ENCODE measurements around the gene MCRIP2. TPM values are rescaled to one million over a fixed set of nuclear protein-coding genes. Genes with fewer than 3 reads are reported as not detected.
"Not testable (repeated sequence)": the region's sequence is repeated elsewhere in the genome, so short reads cannot be mapped to it uniquely, and the experiment has no call there.

Gene MCRIP2
- total and polyA plus RNA-seq, 3 experiments from 2014 or later: 24.9 to 64.8 (median 59.3) TPM

DNA sequence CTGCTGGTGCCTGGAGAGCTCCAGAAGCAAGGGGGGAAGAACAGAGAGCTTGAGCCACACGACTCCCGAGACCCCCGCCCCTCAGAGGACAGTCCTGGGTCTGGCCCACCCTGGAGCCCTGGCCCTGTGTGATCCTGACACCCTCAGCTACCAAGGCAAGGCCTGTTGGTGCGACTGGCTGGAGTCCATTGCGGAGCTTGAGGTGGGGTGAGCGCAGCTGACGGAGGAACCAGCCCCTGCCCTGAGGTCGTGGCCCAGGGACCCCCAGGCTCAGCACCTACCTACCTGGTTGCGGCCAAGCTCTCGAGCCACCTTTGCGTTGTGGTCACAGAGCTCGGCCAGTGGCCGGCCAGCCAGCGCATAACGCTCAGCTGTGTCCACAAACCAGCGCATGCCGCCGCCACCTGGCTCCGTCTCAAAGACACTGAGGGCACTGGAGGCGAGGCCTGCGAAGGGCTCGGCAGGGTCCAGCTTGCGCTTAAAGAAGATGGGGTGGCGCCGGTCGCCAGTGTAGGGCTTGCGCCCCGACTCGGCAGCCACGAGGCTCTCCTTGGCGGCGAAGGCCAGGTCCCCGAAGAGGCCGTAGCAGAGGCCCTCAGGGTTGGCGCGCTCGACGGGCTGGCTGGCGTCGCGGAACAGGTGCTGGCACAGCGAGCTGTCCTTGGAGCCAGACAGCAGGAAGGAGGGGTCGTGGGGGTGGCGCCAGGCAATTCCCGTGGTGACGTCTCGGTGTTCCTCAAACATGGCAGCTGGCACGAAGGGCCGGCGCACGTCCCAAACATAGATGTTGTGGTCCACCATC, 45.0 kb downstream of the MCRIP2 start:
- CTCF ChIA-PET: interaction anchor here (1.5 kb wide), 1 partner anchor 19 kb away, joined by 3 read pairs; the partner anchor contains the start of gene RHOT2
- H3K9me3 ChIP-seq (ENCODE audit: low read length): no peaks in the 10 kb centered on the region

GRCh38 chr16:687499-687898, 45.9 kb downstream of the MCRIP2 start:
- Histone ChIP-seq H3K27me3 (ENCODE audit: insufficient read depth, low read length, poor library complexity, severe bottlenecking) (no peaks in the 10 kb centered on the region), H3K27ac (ENCODE audit: low read depth, low read length) (no peak overlapping the region), H3K36me3 (ENCODE audit: insufficient read depth, low read length) (no peaks in the 10 kb centered on the region), H3K9me3 (ENCODE audit: low read length) (no peaks in the 10 kb centered on the region), H3K4me3 (ENCODE audit: low read length) (no peak overlapping the region), H3K4me1 (ENCODE audit: insufficient read depth, low read length) (peaks cover 33% of the 10 kb centered on the region)
- Mint-ChIP-seq H3K4me1 (peaks cover 19 to 54% (median 23%) of the 10 kb centered on the region in 3 donors), H3K9me3 (no peaks in the 10 kb centered on the region), H3K27me3 (no peaks in the 10 kb centered on the region), H3K36me3 (peaks cover 0 to 23% (median 1%) of the 10 kb centered on the region in 3 donors), H3K27ac (no peak overlapping the region), H3K4me3 (peak overlapping the region in 2 of 7 donors; percentile 32 to 42)
- ChIA-PET CTCF (interaction anchor here (1.5 kb wide), 1 partner anchor 19 kb away, joined by 3 read pairs; the partner anchor contains the start of gene RHOT2), POLR2A (no interaction called here)
- DNase-seq: no peak

More for the DNA sequence above, 45.0 kb downstream of the MCRIP2 start:
- Mint-ChIP-seq H3K4me3 (peak overlapping the region in 2 of 7 donors; percentile 18 to 42), H3K4me1 (peaks cover 17 to 62% (median 24%) of the 10 kb centered on the region in 3 donors), H3K27ac (peak overlapping the region in 1 of 8 donors; percentile 51), H3K27me3 (no peaks in the 10 kb centered on the region), H3K9me3 (no peaks in the 10 kb centered on the region), H3K36me3 (peaks cover 0 to 31% (median 3%) of the 10 kb centered on the region in 3 donors)
- H3K4me3 ChIP-seq (ENCODE audit: low read length): no peak overlapping the region
- POLR2A ChIA-PET: interaction anchor here (0.6 to 1.4 kb wide), 2 partner anchors 12 to 19 kb away, joined by 4 to 6 read pairs; partner anchors contain the start of gene RHOT2
- DNase-seq: no peak
- peaks cover 38% of the 10 kb centered on the region for H3K4me1 ChIP-seq (ENCODE audit: insufficient read depth, low read length)
- no peaks in the 10 kb centered on the region for H3K27me3 ChIP-seq (ENCODE audit: insufficient read depth, low read length, poor library complexity, severe bottlenecking)
- peaks cover 5% of the 10 kb centered on the region for H3K36me3 ChIP-seq (ENCODE audit: insufficient read depth, low read length)
- H3K27ac ChIP-seq (ENCODE audit: low read depth, low read length): no peak overlapping the region

GRCh38 chr16:689175-689897, 47.7 kb downstream of the MCRIP2 start:
- ChIA-PET POLR2A (interaction anchor here (0.7 to 2.0 kb wide), 5 partner anchors 8 to 53 kb away, joined by 3 to 12 read pairs (median 4); partner anchors contain the start of genes ANTKMT, HAGHL and METTL26), CTCF (interaction anchor here (1.6 kb wide), 2 partner anchors 9 to 23 kb away, joined by 3 to 7 read pairs; partner anchors contain the start of gene STUB1)
- Mint-ChIP-seq H3K4me3 (peak overlapping the region; percentile 87 to 97 (median 90)), H3K4me1 (peaks cover 19 to 43% (median 23%) of the 10 kb centered on the region in 3 donors), H3K9me3 (no peaks in the 10 kb centered on the region), H3K27me3 (peaks cover 0 to 1% of the 10 kb centered on the region in 2 donors), H3K27ac (peak overlapping the region in 7 of 8 donors; percentile 79 to 96 (median 92)), H3K36me3 (peaks cover 0 to 11% (median 0%) of the 10 kb centered on the region in 3 donors)
- Histone ChIP-seq H3K4me1 (ENCODE audit: insufficient read depth, low read length) (peaks cover 25% of the 10 kb centered on the region), H3K27ac (ENCODE audit: low read depth, low read length) (peak overlapping the region; percentile 89), H3K27me3 (ENCODE audit: insufficient read depth, low read length, poor library complexity, severe bottlenecking) (no peaks in the 10 kb centered on the region), H3K36me3 (ENCODE audit: insufficient read depth, low read length) (no peaks in the 10 kb centered on the region), H3K4me3 (ENCODE audit: low read length) (peak overlapping the region; percentile 96), H3K9me3 (ENCODE audit: low read length) (no peaks in the 10 kb centered on the region)
- no peak for DNase-seq

- peaks cover 26% of the 10 kb centered on the region for H3K4me1 ChIP-seq (ENCODE audit: insufficient read depth, low read length)
- H3K36me3 ChIP-seq (ENCODE audit: insufficient read depth, low read length); CTCF ChIA-PET; H3K9me3 Mint-ChIP-seq; H3K27me3 ChIP-seq (ENCODE audit: insufficient read depth, low read length, poor library complexity, severe bottlenecking); H3K9me3 ChIP-seq (ENCODE audit: low read length); DNase-seq; H3K4me3 ChIP-seq (ENCODE audit: low read length); H3K27ac ChIP-seq (ENCODE audit: low read depth, low read length); H3K27me3 Mint-ChIP-seq: not testable (repeated sequence)
- peaks cover 0 to 11% (median 0%) of the 10 kb centered on the region in 3 donors for H3K36me3 Mint-ChIP-seq
- peak overlapping the region in 6 of 7 donors; percentile 57 to 96 (median 88) for H3K4me3 Mint-ChIP-seq
- H3K4me1 Mint-ChIP-seq: peaks cover 26 to 45% (median 28%) of the 10 kb centered on the region in 3 donors
- peak overlapping the region in 4 of 8 donors; percentile 79 to 95 (median 88) for H3K27ac Mint-ChIP-seq
- POLR2A ChIA-PET: interaction anchor here (2.0 kb wide), 1 partner anchor 30 kb away, joined by 12 read pairs; the partner anchor contains the start of gene ANTKMT
These were observed 49.6 kb downstream of the MCRIP2 start for GRCh38 chr16:691242-691641.

DNA sequence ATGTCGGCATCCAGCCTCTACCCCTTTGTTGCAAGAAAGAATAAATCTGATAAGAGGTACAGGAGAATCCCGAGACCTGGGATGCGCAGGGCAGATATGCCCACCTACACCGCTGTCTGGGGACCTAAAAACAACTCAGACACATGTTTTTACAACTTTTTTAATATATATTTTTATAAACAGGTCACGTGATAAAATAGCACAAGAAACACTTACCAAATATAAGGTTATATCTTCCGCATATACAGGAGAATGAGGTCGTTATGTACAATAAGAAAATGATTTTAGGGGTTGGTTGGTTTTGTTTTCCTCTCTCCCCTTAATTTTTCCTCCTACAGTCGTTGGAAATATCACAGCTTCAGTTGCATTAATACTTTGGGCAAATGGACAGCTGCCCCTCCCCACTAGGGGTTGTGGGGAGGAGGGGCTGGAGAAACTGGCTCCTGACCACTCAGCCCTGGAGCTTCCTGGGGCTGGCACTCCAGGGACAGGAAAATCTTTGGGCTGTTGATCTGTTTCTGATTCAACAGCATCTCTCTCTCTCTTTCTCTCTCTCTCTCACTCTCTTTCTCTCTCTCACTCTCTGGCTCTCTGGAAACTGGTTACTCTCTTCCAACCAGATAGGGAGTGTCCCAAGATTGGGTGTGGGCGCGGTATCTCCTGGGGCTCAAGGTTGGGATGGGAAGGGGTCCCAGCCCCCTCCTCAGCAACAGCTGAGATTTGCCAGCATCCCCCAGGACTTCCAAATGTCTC, 50.9 kb downstream of the MCRIP2 start:
- ChIA-PET CTCF (interaction anchor here (1.2 kb wide), 1 partner anchor 11 kb away, joined by 4 read pairs; no protein-coding TSS in a partner anchor), POLR2A (interaction anchor here (0.6 kb wide), 1 partner anchor 8 kb away, joined by 4 read pairs; the partner anchor contains the start of gene JMJD8)
- Mint-ChIP-seq H3K36me3 (peaks cover 0 to 8% (median 0%) of the 10 kb centered on the region in 3 donors), H3K27me3 (peaks cover 0 to 1% of the 10 kb centered on the region in 2 donors), H3K4me3 (peak overlapping the region in 6 of 7 donors; percentile 1 to 96 (median 38)), H3K27ac (peak overlapping the region in 5 of 8 donors; percentile 18 to 95 (median 42)), H3K9me3 (no peaks in the 10 kb centered on the region), H3K4me1 (peaks cover 26 to 54% (median 32%) of the 10 kb centered on the region in 3 donors)
- no peaks in the 10 kb centered on the region for H3K9me3 ChIP-seq (ENCODE audit: low read length)
- H3K4me3 ChIP-seq (ENCODE audit: low read length): no peak overlapping the region
- H3K4me1 ChIP-seq (ENCODE audit: insufficient read depth, low read length): peaks cover 28% of the 10 kb centered on the region
- H3K27ac ChIP-seq (ENCODE audit: low read depth, low read length): no peak overlapping the region
- H3K36me3 ChIP-seq (ENCODE audit: insufficient read depth, low read length): no peaks in the 10 kb centered on the region
- no peak for DNase-seq
- H3K27me3 ChIP-seq (ENCODE audit: insufficient read depth, low read length, poor library complexity, severe bottlenecking): no peaks in the 10 kb centered on the region

DNA sequence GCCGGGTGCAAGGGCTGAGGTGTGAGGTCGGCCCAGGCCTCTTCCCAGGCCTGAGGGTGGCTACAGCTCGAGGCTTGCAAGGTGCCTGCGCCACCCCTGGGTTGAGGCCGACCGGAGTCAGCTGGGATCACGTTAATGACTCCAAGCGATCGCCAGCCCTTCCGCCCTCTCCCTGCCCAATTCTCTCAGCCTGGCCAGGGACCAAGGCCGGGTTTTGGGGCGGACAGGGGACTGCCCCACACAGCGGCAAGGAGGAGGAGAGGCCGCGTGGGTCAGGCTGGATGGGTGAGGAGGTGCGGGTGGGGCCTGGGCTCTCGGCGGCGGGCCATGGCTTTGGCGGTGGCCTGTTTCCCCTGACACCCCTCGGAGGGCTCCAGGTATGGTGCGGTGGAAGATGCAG, 51.7 kb downstream of the MCRIP2 start:
- H3K9me3 ChIP-seq (ENCODE audit: low read length): no peaks in the 10 kb centered on the region
- DNase-seq: no peak
- peak overlapping the region in 2 of 8 donors; percentile 64 to 95 for H3K27ac Mint-ChIP-seq
- H3K9me3 Mint-ChIP-seq: no peaks in the 10 kb centered on the region
- no peak overlapping the region for H3K27ac ChIP-seq (ENCODE audit: low read depth, low read length)
- ChIA-PET CTCF (interaction anchor here (1.2 kb wide), 1 partner anchor 12 kb away, joined by 4 read pairs; no protein-coding TSS in a partner anchor), POLR2A (interaction anchor here (0.6 kb wide), 1 partner anchor 9 kb away, joined by 4 read pairs; the partner anchor contains the start of gene JMJD8)
- peaks cover 0 to 1% of the 10 kb centered on the region in 2 donors for H3K27me3 Mint-ChIP-seq
- peak overlapping the region in 3 of 7 donors; percentile 24 to 84 (median 34) for H3K4me3 Mint-ChIP-seq
- H3K27me3 ChIP-seq (ENCODE audit: insufficient read depth, low read length, poor library complexity, severe bottlenecking): no peaks in the 10 kb centered on the region
- H3K4me1 ChIP-seq (ENCODE audit: insufficient read depth, low read length): peaks cover 26% of the 10 kb centered on the region
- no peaks in the 10 kb centered on the region for H3K36me3 ChIP-seq (ENCODE audit: insufficient read depth, low read length)
- peaks cover 0 to 6% (median 0%) of the 10 kb centered on the region in 3 donors for H3K36me3 Mint-ChIP-seq
- H3K4me1 Mint-ChIP-seq: peaks cover 26 to 54% (median 32%) of the 10 kb centered on the region in 3 donors
- no peak overlapping the region for H3K4me3 ChIP-seq (ENCODE audit: low read length)

DNA sequence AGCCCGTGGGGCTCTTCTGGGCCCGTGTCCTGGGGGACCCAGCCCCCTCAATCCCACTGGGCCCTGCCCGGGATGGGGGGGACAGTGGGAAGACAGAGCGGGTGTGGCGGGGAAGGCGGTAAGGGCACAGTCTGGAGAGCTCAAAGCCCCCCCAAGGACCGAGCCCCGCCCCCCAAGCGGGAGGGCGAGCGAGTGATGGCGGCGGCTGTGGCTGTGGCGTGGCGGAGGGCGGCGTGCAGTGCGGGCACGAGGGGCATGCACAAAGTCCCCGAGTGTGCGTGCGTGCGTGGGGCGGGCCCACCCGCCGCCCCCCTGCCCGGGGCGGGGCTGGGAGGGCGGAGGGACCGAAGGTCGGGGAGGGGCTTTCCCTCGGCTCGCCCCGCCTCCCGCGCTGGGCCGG, 52.1 kb downstream of the MCRIP2 start:
- Histone ChIP-seq H3K4me3 (ENCODE audit: low read length) (no peak overlapping the region), H3K27ac (ENCODE audit: low read depth, low read length) (no peak overlapping the region), H3K36me3 (ENCODE audit: insufficient read depth, low read length) (no peaks in the 10 kb centered on the region), H3K9me3 (ENCODE audit: low read length) (no peaks in the 10 kb centered on the region), H3K4me1 (ENCODE audit: insufficient read depth, low read length) (peaks cover 22% of the 10 kb centered on the region), H3K27me3 (ENCODE audit: insufficient read depth, low read length, poor library complexity, severe bottlenecking) (no peaks in the 10 kb centered on the region)
- ChIA-PET POLR2A (no interaction called here), CTCF (interaction anchor here (1.2 kb wide), 1 partner anchor 12 kb away, joined by 4 read pairs; no protein-coding TSS in a partner anchor)
- H3K27me3 Mint-ChIP-seq: peaks cover 0 to 1% of the 10 kb centered on the region in 2 donors
- H3K4me3 Mint-ChIP-seq: peak overlapping the region in 3 of 7 donors; percentile 24 to 34 (median 29)
- peak overlapping the region in 1 of 8 donors; percentile 95 for H3K27ac Mint-ChIP-seq
- peaks cover 26 to 53% (median 31%) of the 10 kb centered on the region in 3 donors for H3K4me1 Mint-ChIP-seq
- no peaks in the 10 kb centered on the region for H3K9me3 Mint-ChIP-seq
- peak in 3 of 5 donors; percentile 33 to 53 (median 43) for DNase-seq
- peaks cover 0 to 6% (median 0%) of the 10 kb centered on the region in 3 donors for H3K36me3 Mint-ChIP-seq

All from CD8-positive, alpha-beta memory T cell (primary cell).